Suprapubic skin (tissue), 3 donors: ENCODE results near the gene SP9.

Experiments used
- CTCF ChIP-seq, 2 donors: fragments of 200-600 bp in 1 of 2; fragments of 450-650 bp in 1 of 2; sonication (generic) in 1 of 2; IDR thresholded peaks; one replicate each; pipeline ENCODE4 v1.5.1; 2016 to 2019; ENCODE audit warnings: antibody characterized with exemption in 2 of 2, mild to moderate bottlenecking in 1 of 2, moderate library complexity in 1 of 2
- POLR2AphosphoS5 ChIP-seq, 3 donors: sonication (generic); formaldehyde crosslinking; IDR thresholded peaks; one replicate each; pipeline ENCODE4 v1.6.1; 2017; ENCODE audit warnings: antibody characterized with exemption in 3 of 3

- TF ChIP-seq POLR2AphosphoS5 (IDR thresholded peaks at IDR 0.05), result no peak
- TF ChIP-seq CTCF (IDR thresholded peaks at IDR 0.05), result no peak
Measured at GRCh38 chr2:174332217-174332963, 2.4 kb upstream of the SP9 start.
